HG02943 (cell line): ENCODE data around the gene LRMDA.

Source experiments
- ATAC-seq: cut with Tn5 transposase; IDR thresholded peaks from one replicate; pipeline ENCODE4 v1.9.1; 2021; ENCODE audit warnings: mild to moderate bottlenecking, low read depth, moderate library complexity; ENCODE audit not compliant: unreplicated experiment

Gene LRMDA

DNA sequence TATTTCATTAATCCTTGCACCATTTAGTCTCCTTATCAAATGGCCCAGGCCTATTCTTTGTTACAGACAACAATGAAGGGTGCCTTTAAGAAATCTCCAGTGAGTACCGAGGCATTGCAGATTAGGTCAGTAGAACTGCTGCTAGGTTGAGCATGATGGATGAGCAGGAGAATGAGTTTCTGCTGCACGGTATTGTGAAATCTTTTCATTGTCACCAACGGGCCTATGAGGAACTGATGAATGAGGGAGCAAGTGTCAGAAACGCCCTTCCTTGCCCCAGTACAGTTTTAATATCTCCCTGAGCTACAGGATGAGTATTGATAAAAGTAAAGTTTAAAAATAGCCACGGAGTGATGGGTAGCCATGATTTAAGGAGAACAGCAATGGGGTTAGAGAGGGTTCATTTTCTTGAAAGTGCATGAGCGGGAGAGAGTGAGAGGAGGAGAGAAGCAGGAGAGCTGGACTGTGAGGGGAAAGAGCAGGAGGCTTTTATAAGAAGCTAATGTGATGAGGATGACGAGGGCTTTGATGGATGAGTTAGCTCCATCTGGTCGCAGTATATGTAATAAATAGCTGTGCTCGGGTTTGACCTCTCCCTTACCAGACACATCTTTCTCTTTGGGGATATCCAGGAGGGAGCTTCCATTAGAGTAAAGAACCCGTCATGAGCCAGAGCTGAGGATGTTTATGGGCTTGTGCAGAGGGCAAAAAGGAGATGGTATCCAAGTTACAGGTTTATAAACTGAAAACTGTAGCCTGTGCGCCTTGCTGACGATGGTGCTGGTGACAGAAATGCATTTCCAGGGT is 526.1 kb downstream of the LRMDA start:
- no peak for ATAC-seq

DNA sequence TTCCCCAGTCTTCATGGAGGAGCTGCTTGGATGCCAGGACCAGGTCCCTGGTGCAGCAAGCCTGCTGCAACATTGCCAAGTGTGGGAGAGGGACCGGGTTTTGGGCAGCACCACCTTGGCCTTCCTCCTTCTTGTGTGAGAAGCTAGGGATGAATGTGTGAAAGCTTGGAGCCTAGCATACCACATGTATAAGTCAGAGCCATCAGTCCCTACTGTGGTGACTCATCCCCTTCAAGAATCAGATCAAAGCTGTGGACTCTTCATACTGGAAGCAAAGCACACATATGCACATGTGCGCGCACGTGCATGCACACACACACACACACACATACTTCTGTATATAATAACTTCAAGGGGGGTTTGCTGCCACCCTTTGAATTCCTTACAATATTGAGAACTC is 527.8 kb downstream of the LRMDA start:
- ATAC-seq = no peak

DNA sequence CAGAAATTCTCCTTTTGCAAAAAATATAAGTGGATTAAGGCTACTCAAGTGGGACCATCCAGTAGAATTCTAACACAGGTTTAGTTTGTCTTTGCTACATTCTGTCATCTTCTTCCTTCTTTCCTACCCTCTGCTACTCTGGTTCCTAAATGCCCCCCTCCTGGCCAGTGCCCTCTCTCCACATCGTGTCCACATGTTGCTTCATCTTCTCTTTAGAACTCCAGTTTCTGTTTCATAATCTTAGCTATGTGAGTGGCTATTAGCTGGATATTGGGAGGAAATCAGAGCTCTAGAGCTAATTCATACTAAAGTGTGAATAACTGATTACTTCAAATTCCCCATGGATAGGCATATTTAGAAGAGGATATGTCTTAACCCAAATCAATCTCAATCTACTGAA is 528.5 kb downstream of the LRMDA start:
- ATAC-seq = no peak

DNA sequence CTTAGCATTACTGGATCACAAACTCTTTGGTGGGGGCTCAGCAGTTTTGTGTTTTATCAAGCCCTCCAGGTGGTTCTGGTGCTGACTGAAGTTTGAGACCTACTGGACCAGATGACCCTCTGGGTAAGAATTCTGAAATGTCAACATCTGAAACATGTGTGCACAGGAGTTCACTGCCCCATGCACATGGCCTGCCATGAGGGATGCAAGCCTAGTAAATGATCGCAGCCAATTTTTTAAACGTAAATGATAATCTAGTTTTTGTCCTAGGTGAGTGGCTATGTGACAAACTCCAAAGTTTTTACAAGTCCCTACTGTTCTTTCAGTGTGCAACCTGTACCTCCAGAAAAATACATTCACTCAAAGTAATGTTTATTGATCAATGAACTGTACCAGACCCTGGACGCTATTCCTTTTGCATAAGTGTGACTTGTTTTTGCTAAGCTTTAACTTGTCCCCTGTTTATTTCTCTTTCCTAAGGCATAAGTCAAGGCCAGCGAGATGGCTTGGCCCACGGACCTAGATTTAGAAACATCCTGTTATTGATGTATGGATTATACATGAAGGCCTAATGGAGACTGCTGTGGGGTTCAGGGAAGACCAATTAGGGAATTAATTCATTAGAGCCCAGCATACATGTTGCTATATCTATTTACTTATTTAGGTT is 531.1 kb downstream of the LRMDA start:
- no peak for ATAC-seq

DNA sequence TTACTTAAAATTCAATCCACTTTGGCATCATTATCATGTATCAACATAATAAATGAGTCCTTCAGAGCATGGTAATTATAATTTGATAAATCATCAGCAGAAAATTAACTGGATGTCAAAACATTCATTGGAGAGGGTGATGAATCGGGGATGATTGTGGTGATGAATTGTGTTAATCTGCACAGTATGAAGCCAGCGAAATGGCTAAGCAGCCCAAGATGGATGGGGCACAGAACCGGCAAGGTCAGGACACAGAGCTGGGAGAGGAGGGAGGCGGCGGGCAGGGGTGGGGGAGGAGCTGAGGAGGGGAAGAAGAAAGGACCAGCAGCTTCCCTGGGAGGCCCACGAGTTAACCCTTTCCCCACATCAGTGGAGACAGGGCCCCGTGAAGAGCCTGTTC is 536.1 kb downstream of the LRMDA start:
- ATAC-seq = no peak

DNA sequence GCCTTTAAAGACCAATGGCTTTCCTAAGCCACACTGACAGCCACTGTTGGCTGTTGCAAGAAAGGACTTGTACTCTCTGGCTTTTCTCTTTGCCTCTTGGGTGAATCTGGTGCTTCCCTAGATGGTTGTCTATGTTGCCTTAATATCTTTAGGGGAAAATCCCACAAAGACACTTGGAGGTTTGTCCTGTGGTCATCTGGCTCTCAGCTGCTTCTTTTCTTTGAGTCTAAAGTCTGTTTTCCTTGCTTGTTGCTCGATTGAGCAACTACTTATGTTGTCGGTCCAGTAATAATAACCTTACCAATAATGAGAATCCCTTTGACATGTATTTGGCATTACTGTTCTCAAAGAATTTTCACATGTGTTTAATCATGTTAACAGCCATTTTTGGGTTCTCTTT is 537.6 kb downstream of the LRMDA start:
- no peak for ATAC-seq

DNA sequence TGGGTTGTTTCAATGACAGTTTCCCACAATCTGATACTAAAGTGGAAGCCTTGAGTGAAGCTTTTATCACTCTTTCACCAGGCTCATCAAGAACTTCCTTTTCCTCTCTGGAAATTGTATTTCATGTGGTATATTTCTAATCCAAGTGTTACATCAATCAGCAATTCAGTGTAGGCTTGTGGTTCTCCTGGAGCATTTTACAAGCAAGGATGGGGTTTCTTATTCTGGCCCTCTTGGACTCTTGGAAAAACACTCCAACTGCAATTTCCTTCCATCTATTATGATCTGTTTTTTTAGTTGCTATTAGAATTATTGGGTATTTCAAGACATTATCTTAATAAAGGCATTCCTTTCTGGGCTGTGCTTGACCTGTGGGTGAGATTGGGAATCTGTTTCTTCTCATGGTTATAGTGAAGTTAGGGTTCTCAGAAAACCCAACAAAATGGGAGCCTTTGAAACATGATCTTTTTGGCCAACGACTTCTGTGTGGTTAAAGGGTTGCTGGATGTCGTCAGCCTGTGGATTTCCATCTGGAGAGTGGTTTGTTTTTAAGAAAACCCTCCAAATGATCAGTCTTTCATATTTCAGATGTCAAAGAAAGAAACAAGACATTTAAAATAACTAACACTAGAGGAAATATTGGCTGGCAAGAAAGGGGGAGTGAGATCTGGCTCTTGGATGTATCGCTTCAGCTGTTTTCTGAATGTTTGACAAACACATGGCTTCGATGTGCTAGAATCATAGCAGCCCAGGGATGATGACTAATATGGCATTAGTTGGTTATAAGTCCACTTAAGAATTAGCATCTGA is 540.2 kb downstream of the LRMDA start:
- no peak for ATAC-seq

DNA sequence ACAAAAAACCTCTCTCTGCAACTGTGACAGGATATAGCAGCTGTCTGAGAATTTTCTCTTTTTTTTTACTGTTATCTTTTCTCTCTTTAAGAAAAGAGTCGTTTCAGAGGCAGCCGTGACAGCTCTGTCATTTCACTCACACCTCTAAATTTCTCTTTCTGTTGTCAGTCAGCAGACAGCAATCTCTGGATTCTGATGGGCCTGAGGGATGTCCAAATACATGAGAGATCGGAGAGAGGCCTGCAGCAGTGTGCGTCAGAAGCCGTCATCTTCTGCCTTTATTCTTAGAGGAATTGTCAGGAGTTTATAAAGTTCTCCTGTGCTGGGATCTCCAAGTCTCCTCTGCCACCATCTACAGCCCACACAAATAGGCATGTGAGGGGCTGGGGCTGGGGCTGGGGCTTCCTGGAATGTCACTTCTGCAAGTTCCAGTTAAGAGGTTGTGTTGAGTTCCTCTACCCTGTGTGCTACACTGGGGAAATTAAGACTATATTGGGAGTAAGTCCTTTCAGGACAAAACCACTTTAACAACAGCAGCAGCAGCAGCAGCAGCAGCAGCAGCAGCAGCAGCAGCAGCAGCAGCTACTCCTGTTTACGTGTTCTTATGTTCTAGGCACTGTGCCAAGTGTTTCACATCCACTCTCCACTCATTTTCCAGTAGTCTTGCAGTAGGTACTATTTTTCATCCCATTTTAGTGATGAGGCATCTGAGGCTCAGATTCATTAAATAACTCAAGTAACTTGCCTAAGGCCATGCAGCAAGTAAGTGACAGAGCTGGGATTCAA is 541.3 kb downstream of the LRMDA start:
- no peak for ATAC-seq

DNA sequence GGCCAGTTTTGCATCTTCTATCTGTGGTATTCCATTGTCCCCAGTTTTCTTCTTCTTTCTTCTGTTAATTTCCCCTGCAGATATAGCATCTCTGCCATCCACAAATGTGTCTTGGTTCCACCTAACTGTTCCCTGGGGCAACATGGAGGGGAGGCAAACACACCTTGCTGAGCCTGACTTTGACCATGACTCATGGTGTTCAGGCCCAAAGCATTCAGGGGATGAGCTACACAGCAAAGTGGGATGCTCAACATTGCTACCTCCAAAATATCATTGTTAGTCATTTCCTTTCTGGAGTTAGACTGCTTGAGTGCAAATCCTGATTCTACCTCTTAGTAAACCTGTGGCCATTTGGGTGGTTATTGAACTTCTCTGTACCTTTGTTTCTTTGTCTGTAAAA is 542.7 kb downstream of the LRMDA start:
- ATAC-seq = no peak

DNA sequence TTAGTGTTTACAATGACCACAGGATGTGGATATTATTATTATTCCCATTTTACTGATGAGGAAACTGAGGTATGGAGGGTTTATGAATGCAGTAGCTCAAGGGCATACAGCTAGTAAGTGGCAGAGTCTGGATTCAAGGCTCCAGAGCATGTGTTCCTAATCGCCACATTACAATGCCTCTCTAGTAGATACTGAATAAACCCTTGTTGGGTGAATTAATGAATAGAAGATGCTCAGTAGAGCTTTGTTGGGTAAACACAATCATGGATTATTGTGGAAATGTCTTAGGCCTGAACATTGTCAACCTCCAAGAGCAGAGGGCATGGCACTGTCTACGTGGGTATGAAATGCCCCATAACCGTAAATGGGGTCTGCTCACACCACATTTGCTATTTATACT is 545.3 kb downstream of the LRMDA start:
- ATAC-seq = no peak

DNA sequence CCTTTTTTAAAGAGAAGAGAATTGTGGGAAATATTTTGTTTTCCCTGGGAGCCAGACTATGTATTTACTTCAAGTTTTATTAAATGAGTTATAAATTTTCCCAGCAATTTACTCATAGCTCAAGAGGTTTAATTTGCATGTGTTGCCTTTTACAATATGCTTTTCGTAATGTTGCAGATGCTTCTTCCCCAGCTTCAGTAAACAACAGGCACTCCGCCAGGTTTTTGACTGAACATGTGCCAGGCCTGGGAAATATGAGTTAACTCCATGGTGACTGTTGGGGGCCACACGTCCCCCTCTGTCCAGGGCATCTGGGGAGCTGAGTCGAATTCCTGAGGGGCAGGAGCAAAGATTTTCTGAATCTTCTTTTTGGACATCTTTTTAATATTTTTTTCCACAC is 545.7 kb downstream of the LRMDA start:
- ATAC-seq = no peak

DNA sequence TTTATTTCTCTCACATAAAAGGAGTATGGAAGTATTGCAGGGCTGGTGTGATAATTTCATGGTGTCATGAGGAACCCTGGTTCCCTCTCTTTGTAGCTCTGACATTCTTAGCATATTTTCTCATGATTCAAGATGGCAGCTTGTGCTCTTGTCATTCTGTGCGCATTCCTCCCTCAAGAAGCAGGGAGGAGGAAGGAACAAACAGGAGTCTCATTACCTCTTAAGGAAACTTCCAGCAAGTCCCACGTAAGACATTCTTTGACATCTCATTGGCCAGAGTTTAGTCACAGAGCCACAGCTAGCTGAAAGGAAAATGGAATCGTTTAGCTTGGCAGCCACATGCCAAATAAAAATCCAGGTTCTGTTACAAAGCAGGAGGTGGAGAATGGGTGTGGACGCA is 546.8 kb downstream of the LRMDA start:
- no peak for ATAC-seq

DNA sequence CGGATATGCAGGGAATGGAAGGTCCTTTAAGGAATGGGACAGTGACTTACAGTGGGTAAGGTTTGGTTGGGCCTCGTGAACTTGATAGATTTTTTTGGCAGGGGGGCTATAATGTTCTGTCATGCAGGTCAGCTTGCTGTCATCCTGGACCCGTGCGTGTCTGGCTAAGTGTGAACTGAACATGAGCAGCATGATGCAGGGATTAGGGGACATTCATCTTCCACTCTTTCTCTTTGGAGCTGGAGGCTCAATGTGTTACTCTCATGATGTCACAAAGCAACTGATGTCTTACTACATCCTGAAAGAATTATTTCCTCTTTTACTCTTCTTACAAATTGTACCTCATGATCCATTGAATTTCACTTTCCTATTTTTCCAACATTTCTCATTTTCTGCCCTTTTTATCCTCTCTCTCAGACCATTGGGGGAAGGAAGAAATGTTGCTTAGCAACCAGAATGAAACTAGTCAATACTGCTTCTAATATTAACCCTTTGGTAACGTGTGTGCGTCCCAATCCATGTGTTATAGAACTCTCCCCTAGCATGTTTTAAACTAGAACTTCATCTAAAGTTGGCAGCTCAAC is 549.1 kb downstream of the LRMDA start:
- ATAC-seq = no peak

DNA sequence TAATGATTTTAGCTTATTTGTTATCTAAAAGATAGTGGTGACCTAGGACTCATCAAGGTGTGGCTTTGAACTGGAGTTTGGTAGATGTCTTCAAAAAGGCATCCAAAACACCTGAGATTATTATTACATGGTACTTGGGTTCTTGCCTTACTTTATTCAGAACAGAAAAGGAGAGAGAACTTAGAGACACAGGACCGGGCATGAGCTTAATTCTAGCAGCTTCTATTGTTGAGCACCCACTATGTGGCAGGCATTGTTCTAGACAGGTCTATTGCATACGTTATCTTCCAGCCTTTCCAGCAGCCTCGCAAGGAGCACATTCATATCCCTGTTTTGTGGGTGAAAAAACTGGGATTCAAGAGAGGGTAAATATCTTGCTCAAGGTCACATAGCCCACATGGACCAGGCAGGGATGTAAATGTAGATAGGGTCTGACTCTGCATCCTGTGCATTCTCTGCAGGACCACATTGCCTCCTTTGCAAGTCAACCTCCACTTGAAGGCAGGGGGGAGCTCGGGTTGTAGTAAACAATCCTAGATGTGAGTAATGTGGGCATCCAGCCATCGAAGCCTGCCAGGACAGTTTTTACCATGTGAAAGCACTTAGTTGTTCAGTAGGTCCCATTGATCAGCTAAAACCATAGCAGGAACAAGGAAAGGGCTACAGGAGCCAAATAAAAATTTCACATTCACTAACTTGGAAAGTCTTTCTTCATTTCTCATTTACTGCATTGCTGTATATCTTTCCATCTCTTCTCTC is 551.4 kb downstream of the LRMDA start:
- no peak for ATAC-seq

DNA sequence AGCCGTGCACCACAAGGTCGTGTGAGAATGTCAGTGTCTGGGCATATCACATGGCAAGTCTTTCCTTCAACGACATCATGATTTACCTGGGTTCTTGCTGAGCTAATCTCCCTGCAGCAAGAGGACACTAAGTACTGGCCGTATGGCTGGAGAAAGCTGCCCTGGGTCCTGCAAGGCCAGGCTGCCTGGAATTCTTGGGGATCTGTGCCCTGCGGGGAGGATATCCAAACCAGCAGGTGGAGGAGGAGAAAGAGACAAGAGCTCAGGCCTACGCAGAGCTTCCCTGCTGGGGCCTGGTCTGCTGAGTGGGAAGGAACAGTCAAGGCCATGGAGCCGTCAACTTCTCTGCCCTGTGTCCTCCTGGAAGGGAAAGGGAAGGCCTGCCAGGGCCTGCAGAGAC is 552.6 kb downstream of the LRMDA start:
- no peak for ATAC-seq

DNA sequence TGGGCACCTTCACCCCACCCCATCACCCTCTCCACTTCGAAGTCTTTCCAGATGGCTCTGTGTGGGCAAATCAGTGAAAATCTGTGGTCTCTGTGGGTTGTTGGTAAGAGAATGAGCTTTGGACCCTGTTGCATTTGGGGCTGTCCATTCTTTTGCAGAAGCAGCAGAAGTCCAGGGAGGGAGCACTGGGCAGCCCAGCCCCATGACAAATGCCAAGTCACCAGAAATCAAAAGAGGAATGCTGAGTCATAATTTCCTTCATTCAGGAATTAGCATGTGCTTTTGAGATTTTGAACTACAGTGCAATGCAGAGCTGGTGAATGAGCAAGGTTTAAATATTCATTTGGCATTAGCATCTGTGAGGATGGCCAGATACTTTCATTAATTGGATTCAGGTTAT is 556.2 kb downstream of the LRMDA start:
- no peak for ATAC-seq

DNA sequence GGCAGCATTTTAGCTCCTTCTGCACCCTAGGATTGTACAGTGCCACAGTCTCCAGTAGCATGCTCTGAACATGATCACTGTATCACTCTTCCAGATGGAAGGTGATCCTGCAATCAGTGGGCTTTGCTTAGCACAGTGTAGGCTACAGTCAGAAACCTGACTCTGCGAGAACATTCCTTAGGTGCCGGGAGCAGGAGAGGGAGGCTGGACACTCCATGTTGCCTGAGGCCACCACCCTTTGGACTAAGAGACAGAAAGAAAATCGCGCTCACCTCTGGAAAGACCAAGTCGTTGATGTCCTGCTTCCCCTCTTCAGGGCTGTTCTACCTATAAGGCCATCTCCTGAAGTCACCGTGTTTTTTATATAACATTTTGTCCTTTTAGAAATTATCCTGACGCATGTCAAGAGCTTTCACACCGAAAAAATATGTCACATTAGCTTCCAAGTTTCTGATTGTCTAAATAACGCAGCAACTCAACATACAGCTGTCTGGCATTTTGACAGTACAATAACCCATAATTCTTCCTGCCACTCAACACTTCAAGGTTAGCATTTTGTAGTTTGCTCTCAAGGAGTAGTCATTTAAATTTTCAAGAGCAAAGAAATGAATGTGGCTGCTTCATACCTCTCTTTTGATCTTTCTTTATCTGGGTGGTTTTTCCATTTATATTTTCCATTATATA is 563.1 kb downstream of the LRMDA start:
- ATAC-seq = no peak

DNA sequence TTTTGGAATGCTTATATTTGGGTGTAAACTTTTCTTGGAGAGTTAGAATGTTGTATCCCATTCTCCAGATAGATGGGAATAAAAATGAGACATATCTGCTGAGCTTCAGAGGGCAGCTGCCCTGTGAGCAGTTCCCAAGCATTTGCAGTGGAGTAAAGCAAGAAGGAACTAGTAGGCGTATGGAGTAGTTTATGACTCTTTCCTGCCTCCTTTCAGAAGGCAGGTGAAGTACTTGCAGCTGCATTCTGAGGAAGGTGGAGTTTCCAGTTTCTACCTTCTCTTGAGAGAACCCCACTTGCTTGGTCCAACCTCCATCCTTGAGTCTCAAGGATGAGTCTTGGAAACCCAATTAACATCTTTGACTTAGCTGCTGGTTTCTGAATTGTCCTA is 563.6 kb downstream of the LRMDA start:
- ATAC-seq = no peak

DNA sequence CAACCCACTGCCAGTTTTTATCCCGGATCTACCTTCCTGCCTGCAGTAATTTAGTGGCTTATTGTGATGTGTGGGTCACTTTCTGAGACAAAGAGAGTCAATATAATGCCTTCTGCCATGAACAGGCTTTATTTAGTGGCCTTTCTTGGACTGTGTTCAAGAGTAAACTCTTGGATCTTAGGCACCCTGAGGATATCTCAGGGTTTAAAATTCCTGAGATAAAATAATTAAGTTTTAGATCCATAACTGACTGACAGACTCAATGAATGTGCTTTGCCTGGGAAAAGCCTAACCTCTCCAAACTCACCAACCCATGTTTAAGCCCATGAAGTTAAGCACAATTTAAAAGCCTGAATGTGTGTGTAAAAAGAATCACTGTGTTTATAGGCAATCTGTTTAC is 564.3 kb downstream of the LRMDA start:
- no peak for ATAC-seq
